Esophagus squamous epithelium (tissue), 4 donors: Measurements from ENCODE around the gene SAPCD2.

Experiments used
- CTCF ChIP-seq, 6 experiments: fragments of 450-650 bp in 4 of 6; fragments of 200-600 bp in 2 of 6; sonication (generic) in 2 of 6; IDR thresholded peaks; one replicate each; pipeline ENCODE4 v1.5.1; 2016 to 2019; ENCODE audit warnings: antibody characterized with exemption in 6 of 6, mild to moderate bottlenecking in 4 of 6, moderate library complexity in 4 of 6
- POLR2A ChIP-seq, 4 donors: fragments of 450-650 bp; IDR thresholded peaks; one replicate each; pipeline ENCODE4 v1.6.1; 2017; ENCODE audit warnings: antibody characterized with exemption in 4 of 4, mild to moderate bottlenecking in 4 of 4, moderate library complexity in 3 of 4

GRCh38 chr9:137083394-137084004 is 13.1 kb upstream of the SAPCD2 start:
- no peak for TF ChIP-seq CTCF (IDR thresholded peaks at IDR 0.05)
- peak in 1 of 4 donors; percentile 42 for TF ChIP-seq POLR2A (IDR thresholded peaks at IDR 0.05)
